ES-I3 (cell line): ENCODE results near the gene ABCC1.
"Not testable (repeated sequence)": the region's sequence is repeated elsewhere in the genome, so short reads cannot be mapped to it uniquely, and the experiment has no call there.

Experiments used
- H3K36me3 ChIP-seq: 2 replicates; pipeline ENCODE4 v1.6.1; 2013; ENCODE audit warnings: mild to moderate bottlenecking, low read length, control low read depth, moderate library complexity; ENCODE audit not compliant: insufficient read depth
- H3K4me1 ChIP-seq: 2 replicates; pipeline ENCODE4 v1.6.1; 2013; ENCODE audit warnings: mild to moderate bottlenecking, control low read depth, low read length; ENCODE audit not compliant: insufficient read depth
- H3K9ac ChIP-seq: 2 replicates; pipeline ENCODE4 v1.6.1; 2013; ENCODE audit warnings: low read depth, mild to moderate bottlenecking, low read length, moderate library complexity
- H3K9me3 ChIP-seq: 2 replicates; pipeline ENCODE4 v1.6.1; 2013; ENCODE audit warnings: mild to moderate bottlenecking, low read length, moderate library complexity; ENCODE audit not compliant: control insufficient read depth, insufficient read depth

Gene ABCC1

GRCh38 chr16:16184594-16184993, 235.2 kb downstream of the ABCC1 start:
- no peaks in the 10 kb centered on the region for H3K36me3 ChIP-seq
- H3K9ac ChIP-seq = no peak overlapping the region
- H3K9me3 ChIP-seq = no peaks in the 10 kb centered on the region
- peaks cover 5% of the 10 kb centered on the region; the same call in 1 of the 2 replicates for H3K4me1 ChIP-seq

GRCh38 chr16:16185095-16185494, 235.7 kb downstream of the ABCC1 start:
- Histone ChIP-seq H3K36me3 (no peaks in the 10 kb centered on the region), H3K9me3 (no peaks in the 10 kb centered on the region), H3K9ac (no peak overlapping the region), H3K4me1 (peaks cover 5% of the 10 kb centered on the region; the same call in 1 of the 2 replicates)

- Histone ChIP-seq H3K9ac (no peak overlapping the region), H3K4me1 (peaks cover 10% of the 10 kb centered on the region; the same call in 1 of the 2 replicates), H3K36me3 (no peaks in the 10 kb centered on the region), H3K9me3 (no peaks in the 10 kb centered on the region)
Measured at GRCh38 chr16:16186820-16187219, 237.4 kb downstream of the ABCC1 start.

GRCh38 chr16:16188827-16189226, 239.4 kb downstream of the ABCC1 start:
- Histone ChIP-seq H3K9me3 (no peaks in the 10 kb centered on the region), H3K9ac (no peak overlapping the region), H3K4me1 (peaks cover 12% of the 10 kb centered on the region; the same call in 1 of the 2 replicates), H3K36me3 (no peaks in the 10 kb centered on the region)

GRCh38 chr16:16189842-16190241, 240.4 kb downstream of the ABCC1 start:
- H3K9me3 ChIP-seq = no peaks in the 10 kb centered on the region
- H3K36me3 ChIP-seq = no peaks in the 10 kb centered on the region
- peaks cover 12% of the 10 kb centered on the region; the same call in 1 of the 2 replicates for H3K4me1 ChIP-seq
- no peak overlapping the region for H3K9ac ChIP-seq

GRCh38 chr16:16190546-16190945, 241.1 kb downstream of the ABCC1 start:
- Histone ChIP-seq H3K9ac (no peak overlapping the region), H3K9me3 (no peaks in the 10 kb centered on the region), H3K36me3 (no peaks in the 10 kb centered on the region), H3K4me1 (peaks cover 12% of the 10 kb centered on the region; the same call in 1 of the 2 replicates)

- H3K9ac ChIP-seq, H3K36me3 ChIP-seq, H3K9me3 ChIP-seq: not testable (repeated sequence)
- H3K4me1 ChIP-seq = peaks cover 12% of the 10 kb centered on the region; the same call in 1 of the 2 replicates
Measured at GRCh38 chr16:16190966-16191365, 241.6 kb downstream of the ABCC1 start.

GRCh38 chr16:16191493-16192167, 242.2 kb downstream of the ABCC1 start:
- no peaks in the 10 kb centered on the region for H3K9me3 ChIP-seq
- H3K36me3 ChIP-seq = no peaks in the 10 kb centered on the region
- H3K4me1 ChIP-seq = peaks cover 12% of the 10 kb centered on the region; the same call in 1 of the 2 replicates
- no peak overlapping the region for H3K9ac ChIP-seq
